Mammary epithelial cell (primary cell): ENCODE data around the gene DUSP8.

Experiments
- EZH2 ChIP-seq: IDR thresholded peaks from 2 replicates; pipeline ENCODE4 v1.6.1; 2012; ENCODE audit warnings: low read length, inconsistent platforms, borderline replicate concordance
- TF ChIP-seq, protein P1 (sequence below), 2 donors: IDR thresholded peaks in 1 of 2; conservative IDR thresholded peaks in 1 of 2; 2 replicates each; pipeline ENCODE4 v1.5.1; 2011 to 2012; ENCODE audit warnings: inconsistent platforms in 2 of 2, low read length in 2 of 2, mild to moderate bottlenecking in 2 of 2, control low read depth in 1 of 2, low read depth in 1 of 2; ENCODE audit not compliant: insufficient read depth in 1 of 2; ENCODE audit errors: extremely low read depth in 1 of 2

GRCh38 chr11:1540074-1540473 lies 32.0 kb downstream of the DUSP8 start:
- TF ChIP-seq, protein P1, sequence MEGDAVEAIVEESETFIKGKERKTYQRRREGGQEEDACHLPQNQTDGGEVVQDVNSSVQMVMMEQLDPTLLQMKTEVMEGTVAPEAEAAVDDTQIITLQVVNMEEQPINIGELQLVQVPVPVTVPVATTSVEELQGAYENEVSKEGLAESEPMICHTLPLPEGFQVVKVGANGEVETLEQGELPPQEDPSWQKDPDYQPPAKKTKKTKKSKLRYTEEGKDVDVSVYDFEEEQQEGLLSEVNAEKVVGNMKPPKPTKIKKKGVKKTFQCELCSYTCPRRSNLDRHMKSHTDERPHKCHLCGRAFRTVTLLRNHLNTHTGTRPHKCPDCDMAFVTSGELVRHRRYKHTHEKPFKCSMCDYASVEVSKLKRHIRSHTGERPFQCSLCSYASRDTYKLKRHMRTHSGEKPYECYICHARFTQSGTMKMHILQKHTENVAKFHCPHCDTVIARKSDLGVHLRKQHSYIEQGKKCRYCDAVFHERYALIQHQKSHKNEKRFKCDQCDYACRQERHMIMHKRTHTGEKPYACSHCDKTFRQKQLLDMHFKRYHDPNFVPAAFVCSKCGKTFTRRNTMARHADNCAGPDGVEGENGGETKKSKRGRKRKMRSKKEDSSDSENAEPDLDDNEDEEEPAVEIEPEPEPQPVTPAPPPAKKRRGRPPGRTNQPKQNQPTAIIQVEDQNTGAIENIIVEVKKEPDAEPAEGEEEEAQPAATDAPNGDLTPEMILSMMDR (conservative IDR thresholded peaks at IDR 0.05 in 1 of 2, IDR thresholded peaks at IDR 0.05 in 1 of 2; ENCODE audit: extremely low read depth in 1 of 2, insufficient read depth in 1 of 2, low read depth in 1 of 2, low read length in 2 of 2) = no peak
- TF ChIP-seq EZH2 = no peak
